Astrocyte of the hippocampus (primary cell): ENCODE data around the gene HAGH.
"Not testable (repeated sequence)": the region's sequence is repeated elsewhere in the genome, so short reads cannot be mapped to it uniquely, and the experiment has no call there.

Source experiments
- DNase-seq: peaks from one replicate; pipeline ENCODE4 v3.0.0; 2011; ENCODE audit warnings: low read depth, low spot score

The HAGH gene

GRCh38 chr16:1826691-1827573 lies at the start of gene HAGH, which contains the start of gene FAHD1:
HAGH (minus strand) TSS chr16:1826825; CDS start chr16:1826787, 38 bp downstream.
FAHD1 (plus strand) TSS chr16:1827206; CDS start chr16:1827239, 33 bp downstream.
- peak; percentile 99 for DNase-seq

- DNase-seq = not testable (repeated sequence)
Measured at GRCh38 chr16:1876066-1876465, 49.4 kb upstream of the HAGH start.

GRCh38 chr16:1874854-1875253 lies 48.2 kb upstream of the HAGH start:
- no peak for DNase-seq

GRCh38 chr16:1871974-1872635 lies 45.5 kb upstream of the HAGH start, which contains the start of gene MEIOB:
MEIOB (minus strand) TSS chr16:1872164; CDS start chr16:1868175, 3,989 bp downstream.
- peak; percentile 51 for DNase-seq

GRCh38 chr16:1870365-1871082 lies 43.9 kb upstream of the HAGH start:
- peak; percentile 76 for DNase-seq

- no peak for DNase-seq
Measured at GRCh38 chr16:1865902-1866690, 39.5 kb upstream of the HAGH start.

- peak; percentile 48 for DNase-seq
Measured at GRCh38 chr16:1863681-1864460, 37.2 kb upstream of the HAGH start.

GRCh38 chr16:1862394-1862793 lies 35.8 kb upstream of the HAGH start:
- no peak for DNase-seq

GRCh38 chr16:1861730-1862129 lies 35.1 kb upstream of the HAGH start:
- no peak for DNase-seq

- DNase-seq = no peak
Measured at GRCh38 chr16:1859650-1860049, 33.0 kb upstream of the HAGH start.

GRCh38 chr16:1858189-1858865 lies 31.7 kb upstream of the HAGH start:
- DNase-seq = peak; percentile 6

GRCh38 chr16:1857433-1858097 lies 30.9 kb upstream of the HAGH start:
- no peak for DNase-seq

- DNase-seq = no peak
Measured at GRCh38 chr16:1851793-1852192, 25.2 kb upstream of the HAGH start.

GRCh38 chr16:1850981-1851380 lies 24.4 kb upstream of the HAGH start:
- DNase-seq = no peak

GRCh38 chr16:1846416-1846815 lies 19.8 kb upstream of the HAGH start:
- no peak for DNase-seq

- no peak for DNase-seq
Measured at GRCh38 chr16:1845985-1846384, 19.4 kb upstream of the HAGH start.

GRCh38 chr16:1839554-1839953 lies 12.9 kb upstream of the HAGH start:
- DNase-seq = no peak

- DNase-seq = no peak
Measured at GRCh38 chr16:1834096-1834495, 7.5 kb upstream of the HAGH start.

GRCh38 chr16:1832838-1833454 lies 6.3 kb upstream of the HAGH start:
- no peak for DNase-seq
